WTC11 (cell line): ENCODE data around the gene OSGEPL1. TPM values are rescaled to one million over a fixed set of nuclear protein-coding genes. Genes with fewer than 3 reads are reported as not detected.

Source experiments
- ATAC-seq: fragments of 200-7000 bp; cut with Tn5 transposase; 2 replicates; pipeline ENCODE4 v1.10.0; 2021; ENCODE audit warnings: mild to moderate bottlenecking, moderate library complexity
- CTCF ChIA-PET: fragments of 300-600 bp; sonication (Branson Sonifier 250); formaldehyde crosslinking; loops from one replicate; lab custom pipeline; 2021; ENCODE audit warnings: antibody characterized with exemption; lab: Charles Lee
- POLR2A ChIA-PET: fragments of 350-600 bp; sonication (Branson Sonifier 250); formaldehyde crosslinking; loops from one replicate; lab custom pipeline; 2021; ENCODE audit warnings: antibody characterized with exemption; lab: Charles Lee
- DNase-seq: peaks from one replicate; pipeline ENCODE4 v3.0.0; 2021; ENCODE audit warnings: low spot score
- H3K27ac Mint-ChIP-seq: 2 replicates; pipeline ENCODE4 v1.8.0; 2021; ENCODE audit warnings: mixed read lengths
- H3K27me3 Mint-ChIP-seq: 2 replicates; pipeline ENCODE4 v1.8.0; 2021; ENCODE audit warnings: low read depth, mild to moderate bottlenecking, moderate library complexity, mixed read lengths
- H3K36me3 Mint-ChIP-seq: 2 replicates; pipeline ENCODE4 v1.8.0; 2021; ENCODE audit warnings: mixed read lengths
- H3K4me1 Mint-ChIP-seq: 2 replicates; pipeline ENCODE4 v1.8.0; 2022; ENCODE audit warnings: mixed read lengths
- H3K4me3 Mint-ChIP-seq: 2 replicates; pipeline ENCODE4 v1.8.0; 2021; ENCODE audit warnings: mild to moderate bottlenecking, moderate library complexity, mixed read lengths
- H3K9me3 Mint-ChIP-seq: 2 replicates; pipeline ENCODE4 v1.8.0; 2021; ENCODE audit warnings: mixed read lengths
- ATF1 ChIP-seq: sonication (generic); formaldehyde crosslinking; IDR thresholded peaks from 2 replicates; pipeline ENCODE4 v1.8.1; 2023; ENCODE audit warnings: mild to moderate bottlenecking, moderate library complexity, missing genetic modification reagents
- CREM ChIP-seq: sonication (generic); formaldehyde crosslinking; IDR thresholded peaks from 2 replicates; pipeline ENCODE4 v1.8.1; 2022; ENCODE audit warnings: mild to moderate bottlenecking, missing genetic modification reagents, moderate library complexity
- ELF4 ChIP-seq: sonication (generic); formaldehyde crosslinking; IDR thresholded peaks from 2 replicates; pipeline ENCODE4 v1.8.1; 2022; ENCODE audit warnings: low read depth, mild to moderate bottlenecking, moderate library complexity, missing genetic modification reagents
- EMX1 ChIP-seq: fragments of 250-450 bp; sonication (Bioruptor Pico); IDR thresholded peaks from 2 replicates; pipeline ENCODE4 v1.8.0; 2021; ENCODE audit warnings: mild to moderate bottlenecking
- ESRRA ChIP-seq: sonication (generic); formaldehyde crosslinking; IDR thresholded peaks from 2 replicates; pipeline ENCODE4 v1.8.1; 2022; ENCODE audit warnings: mild to moderate bottlenecking, missing genetic modification reagents, borderline replicate concordance
- ETV6 ChIP-seq: sonication (generic); formaldehyde crosslinking; IDR thresholded peaks from 2 replicates; pipeline ENCODE4 v1.8.1; 2022; ENCODE audit warnings: mild to moderate bottlenecking, missing genetic modification reagents
- IRF2 ChIP-seq: sonication (generic); formaldehyde crosslinking; IDR thresholded peaks from 2 replicates; pipeline ENCODE4 v1.8.0; 2022; ENCODE audit warnings: low read depth, missing genetic modification reagents, borderline replicate concordance
- KAT7 ChIP-seq: sonication (generic); formaldehyde crosslinking; IDR thresholded peaks from 2 replicates; pipeline ENCODE4 v1.8.1; 2023; ENCODE audit warnings: missing genetic modification reagents, mild to moderate bottlenecking, borderline replicate concordance
- MYBL2 ChIP-seq: sonication (generic); formaldehyde crosslinking; IDR thresholded peaks from 2 replicates; pipeline ENCODE4 v1.8.1; 2023; ENCODE audit warnings: mild to moderate bottlenecking, moderate library complexity, missing genetic modification reagents
- NFYB ChIP-seq: sonication (generic); formaldehyde crosslinking; conservative IDR thresholded peaks from 2 replicates; pipeline ENCODE4 v1.8.0; 2022; ENCODE audit warnings: low read depth, missing genetic modification reagents
- NR2C2 ChIP-seq: sonication (generic); formaldehyde crosslinking; IDR thresholded peaks from 2 replicates; pipeline ENCODE4 v1.8.0; 2022; ENCODE audit warnings: mild to moderate bottlenecking, missing genetic modification reagents
- RORB ChIP-seq: fragments of 250-450 bp; sonication (Bioruptor Pico); IDR thresholded peaks from 2 replicates; pipeline ENCODE4 v1.9.0; 2021; ENCODE audit warnings: mild to moderate bottlenecking
- SOX15 ChIP-seq: fragments of 250-450 bp; sonication (Bioruptor Pico); IDR thresholded peaks from 2 replicates; pipeline ENCODE4 v1.9.0; 2021; ENCODE audit warnings: mild to moderate bottlenecking
- SP1 ChIP-seq: sonication (generic); formaldehyde crosslinking; conservative IDR thresholded peaks from 2 replicates; pipeline ENCODE4 v1.8.1; 2022; ENCODE audit warnings: missing genetic modification reagents
- TCF7 ChIP-seq: sonication (generic); formaldehyde crosslinking; IDR thresholded peaks from 2 replicates; pipeline ENCODE4 v1.8.0; 2022; ENCODE audit warnings: mild to moderate bottlenecking, low read depth, missing genetic modification reagents, moderate library complexity
- TEAD4 ChIP-seq: sonication (generic); formaldehyde crosslinking; IDR thresholded peaks from 2 replicates; pipeline ENCODE4 v1.8.0; 2022; ENCODE audit warnings: mild to moderate bottlenecking, missing genetic modification reagents
- ZBTB21 ChIP-seq: sonication (generic); formaldehyde crosslinking; IDR thresholded peaks from 2 replicates; pipeline ENCODE4 v1.8.1; 2023; ENCODE audit warnings: mild to moderate bottlenecking, missing genetic modification reagents, borderline replicate concordance
- total RNA-seq: library from RNA; stranded (reverse); gene quantifications from 3 replicates; pipeline ENCODE4 v1.2.3, GENCODE V29; 2021
- TF ChIP-seq, protein P1 (sequence below): sonication (generic); formaldehyde crosslinking; conservative IDR thresholded peaks from 2 replicates; pipeline ENCODE4 v1.8.1; 2023; ENCODE audit warnings: mild to moderate bottlenecking, low read depth, missing genetic modification reagents, moderate library complexity
- TF ChIP-seq, protein P2 (sequence below): sonication (generic); formaldehyde crosslinking; IDR thresholded peaks from 2 replicates; pipeline ENCODE4 v1.8.1; 2022; ENCODE audit warnings: mild to moderate bottlenecking, missing genetic modification reagents, moderate library complexity, borderline replicate concordance
- TF ChIP-seq, protein P3 (sequence below): sonication (generic); formaldehyde crosslinking; conservative IDR thresholded peaks from 2 replicates; pipeline ENCODE4 v1.8.1; 2022; ENCODE audit warnings: mild to moderate bottlenecking, missing genetic modification reagents
- TF ChIP-seq, protein P4 (sequence below): sonication (generic); formaldehyde crosslinking; IDR thresholded peaks from 2 replicates; pipeline ENCODE4 v1.8.1; 2023; ENCODE audit warnings: mild to moderate bottlenecking, missing genetic modification reagents, moderate library complexity
- TF ChIP-seq, protein P5 (sequence below): sonication (generic); formaldehyde crosslinking; IDR thresholded peaks from 2 replicates; pipeline ENCODE4 v1.8.0; 2022; ENCODE audit warnings: mild to moderate bottlenecking, missing genetic modification reagents

Gene OSGEPL1
- total RNA-seq, 1 experiment from 2014 or later, result 15.2 TPM

DNA sequence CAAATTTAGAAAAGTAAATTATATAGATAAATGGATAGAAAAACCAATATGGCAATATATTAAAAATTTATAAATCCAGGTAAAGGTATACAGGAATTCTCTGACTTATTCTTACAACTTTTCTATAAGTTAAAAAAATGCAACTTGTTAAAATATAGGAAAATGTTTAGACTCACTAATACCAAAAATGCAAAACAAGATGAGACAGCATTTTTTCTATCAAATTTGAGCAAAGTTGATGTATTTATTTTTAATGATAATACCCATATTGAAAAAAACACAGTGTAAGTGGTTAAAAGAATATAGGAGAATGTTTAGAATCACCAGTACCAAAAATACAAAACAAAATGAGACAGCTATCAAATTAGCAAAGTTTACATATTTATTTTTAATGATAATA, 35.7 kb downstream of the OSGEPL1 start:
- no peaks in the 10 kb centered on the region for H3K9me3 Mint-ChIP-seq
- no peak overlapping the region for H3K27ac Mint-ChIP-seq
- H3K4me3 Mint-ChIP-seq, result no peak overlapping the region
- TF ChIP-seq, protein P1, sequence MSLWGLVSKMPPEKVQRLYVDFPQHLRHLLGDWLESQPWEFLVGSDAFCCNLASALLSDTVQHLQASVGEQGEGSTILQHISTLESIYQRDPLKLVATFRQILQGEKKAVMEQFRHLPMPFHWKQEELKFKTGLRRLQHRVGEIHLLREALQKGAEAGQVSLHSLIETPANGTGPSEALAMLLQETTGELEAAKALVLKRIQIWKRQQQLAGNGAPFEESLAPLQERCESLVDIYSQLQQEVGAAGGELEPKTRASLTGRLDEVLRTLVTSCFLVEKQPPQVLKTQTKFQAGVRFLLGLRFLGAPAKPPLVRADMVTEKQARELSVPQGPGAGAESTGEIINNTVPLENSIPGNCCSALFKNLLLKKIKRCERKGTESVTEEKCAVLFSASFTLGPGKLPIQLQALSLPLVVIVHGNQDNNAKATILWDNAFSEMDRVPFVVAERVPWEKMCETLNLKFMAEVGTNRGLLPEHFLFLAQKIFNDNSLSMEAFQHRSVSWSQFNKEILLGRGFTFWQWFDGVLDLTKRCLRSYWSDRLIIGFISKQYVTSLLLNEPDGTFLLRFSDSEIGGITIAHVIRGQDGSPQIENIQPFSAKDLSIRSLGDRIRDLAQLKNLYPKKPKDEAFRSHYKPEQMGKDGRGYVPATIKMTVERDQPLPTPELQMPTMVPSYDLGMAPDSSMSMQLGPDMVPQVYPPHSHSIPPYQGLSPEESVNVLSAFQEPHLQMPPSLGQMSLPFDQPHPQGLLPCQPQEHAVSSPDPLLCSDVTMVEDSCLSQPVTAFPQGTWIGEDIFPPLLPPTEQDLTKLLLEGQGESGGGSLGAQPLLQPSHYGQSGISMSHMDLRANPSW (CRISPR knock-in tag), result no peak
- TF ChIP-seq SOX15 (CRISPR knock-in tag) (no peak), ZBTB21 (CRISPR knock-in tag) (no peak), NFYB (CRISPR knock-in tag) (no peak), SP1 (CRISPR knock-in tag) (no peak)
- TF ChIP-seq, protein P2, sequence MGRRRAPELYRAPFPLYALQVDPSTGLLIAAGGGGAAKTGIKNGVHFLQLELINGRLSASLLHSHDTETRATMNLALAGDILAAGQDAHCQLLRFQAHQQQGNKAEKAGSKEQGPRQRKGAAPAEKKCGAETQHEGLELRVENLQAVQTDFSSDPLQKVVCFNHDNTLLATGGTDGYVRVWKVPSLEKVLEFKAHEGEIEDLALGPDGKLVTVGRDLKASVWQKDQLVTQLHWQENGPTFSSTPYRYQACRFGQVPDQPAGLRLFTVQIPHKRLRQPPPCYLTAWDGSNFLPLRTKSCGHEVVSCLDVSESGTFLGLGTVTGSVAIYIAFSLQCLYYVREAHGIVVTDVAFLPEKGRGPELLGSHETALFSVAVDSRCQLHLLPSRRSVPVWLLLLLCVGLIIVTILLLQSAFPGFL, result no peak
- DNase-seq (no peak), ATAC-seq (no peak)
- no peaks in the 10 kb centered on the region for H3K36me3 Mint-ChIP-seq
- H3K27me3 Mint-ChIP-seq, result no peaks in the 10 kb centered on the region
- ChIA-PET CTCF (interaction anchor here (0.7 kb wide), 1 partner anchor 314 kb away, joined by 3 read pairs; no protein-coding TSS in a partner anchor), POLR2A (no interaction called here)
- H3K4me1 Mint-ChIP-seq, result no peaks in the 10 kb centered on the region

DNA sequence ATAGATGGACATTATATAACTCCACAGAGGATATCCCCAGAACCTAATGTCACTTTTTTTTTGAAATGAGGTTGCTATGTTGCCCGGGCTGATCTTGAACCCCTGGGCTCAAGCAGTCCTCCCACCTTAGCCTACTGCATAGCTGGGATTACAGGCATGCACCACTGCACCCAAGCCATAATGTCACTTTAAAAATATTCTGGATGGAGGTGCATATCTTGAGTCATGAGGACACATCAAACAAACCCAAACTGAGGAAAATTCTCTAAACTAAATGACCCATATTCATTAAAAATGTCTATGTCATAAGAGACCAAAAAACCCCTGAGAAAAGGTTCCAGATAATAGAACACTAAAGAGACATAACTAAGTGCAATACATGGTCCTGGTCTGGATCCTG, 36.3 kb downstream of the OSGEPL1 start:
- no peaks in the 10 kb centered on the region for H3K4me1 Mint-ChIP-seq

DNA sequence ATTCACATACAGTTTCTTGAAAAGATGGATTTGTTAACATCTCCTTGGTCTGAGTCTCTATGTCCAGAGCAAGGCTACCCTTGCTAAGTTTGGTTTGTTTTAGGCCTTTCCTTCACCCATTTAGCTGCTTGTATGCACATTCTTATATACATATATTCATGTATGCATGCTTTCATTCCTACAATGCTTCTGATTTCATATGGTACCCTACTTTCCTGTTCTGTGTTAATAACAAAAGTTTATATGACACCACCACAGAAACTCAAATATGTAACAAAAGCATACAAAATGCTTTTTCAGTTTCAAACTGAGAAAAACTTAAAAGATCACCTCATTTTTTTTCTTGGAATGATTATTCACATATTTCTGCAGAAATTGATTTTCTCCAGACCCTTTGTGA, 39.4 kb downstream of the OSGEPL1 start:
- Mint-ChIP-seq H3K4me3 (no peak overlapping the region), H3K36me3 (no peaks in the 10 kb centered on the region), H3K27ac (no peak overlapping the region), H3K9me3 (peaks cover 2% of the 10 kb centered on the region; the same call in 1 of the 2 replicates), H3K27me3 (no peaks in the 10 kb centered on the region), H3K4me1 (no peaks in the 10 kb centered on the region)
- ChIA-PET CTCF (no interaction called here), POLR2A (interaction anchor here (0.5 kb wide), 1 partner anchor 1565 kb away, joined by 3 read pairs; no protein-coding TSS in a partner anchor)
- DNase-seq, result no peak
- ATAC-seq, result no peak
- TF ChIP-seq, protein P3, sequence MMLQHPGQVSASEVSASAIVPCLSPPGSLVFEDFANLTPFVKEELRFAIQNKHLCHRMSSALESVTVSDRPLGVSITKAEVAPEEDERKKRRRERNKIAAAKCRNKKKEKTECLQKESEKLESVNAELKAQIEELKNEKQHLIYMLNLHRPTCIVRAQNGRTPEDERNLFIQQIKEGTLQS, result no peak
- TF ChIP-seq TCF7 (CRISPR knock-in tag), result no peak
- no peak for TF ChIP-seq SOX15 (CRISPR knock-in tag)
- TF ChIP-seq CREM (CRISPR knock-in tag), result no peak
- TF ChIP-seq NR2C2 (CRISPR knock-in tag), result no peak
- no peak for TF ChIP-seq ELF4 (CRISPR knock-in tag)
- no peak for TF ChIP-seq IRF2 (CRISPR knock-in tag)
- TF ChIP-seq, protein P4, sequence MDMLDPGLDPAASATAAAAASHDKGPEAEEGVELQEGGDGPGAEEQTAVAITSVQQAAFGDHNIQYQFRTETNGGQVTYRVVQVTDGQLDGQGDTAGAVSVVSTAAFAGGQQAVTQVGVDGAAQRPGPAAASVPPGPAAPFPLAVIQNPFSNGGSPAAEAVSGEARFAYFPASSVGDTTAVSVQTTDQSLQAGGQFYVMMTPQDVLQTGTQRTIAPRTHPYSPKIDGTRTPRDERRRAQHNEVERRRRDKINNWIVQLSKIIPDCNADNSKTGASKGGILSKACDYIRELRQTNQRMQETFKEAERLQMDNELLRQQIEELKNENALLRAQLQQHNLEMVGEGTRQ (CRISPR knock-in tag), result no peak
- no peak for TF ChIP-seq ATF1 (CRISPR knock-in tag)
- TF ChIP-seq, protein P5, sequence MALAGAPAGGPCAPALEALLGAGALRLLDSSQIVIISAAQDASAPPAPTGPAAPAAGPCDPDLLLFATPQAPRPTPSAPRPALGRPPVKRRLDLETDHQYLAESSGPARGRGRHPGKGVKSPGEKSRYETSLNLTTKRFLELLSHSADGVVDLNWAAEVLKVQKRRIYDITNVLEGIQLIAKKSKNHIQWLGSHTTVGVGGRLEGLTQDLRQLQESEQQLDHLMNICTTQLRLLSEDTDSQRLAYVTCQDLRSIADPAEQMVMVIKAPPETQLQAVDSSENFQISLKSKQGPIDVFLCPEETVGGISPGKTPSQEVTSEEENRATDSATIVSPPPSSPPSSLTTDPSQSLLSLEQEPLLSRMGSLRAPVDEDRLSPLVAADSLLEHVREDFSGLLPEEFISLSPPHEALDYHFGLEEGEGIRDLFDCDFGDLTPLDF (CRISPR knock-in tag), result no peak
- no peak for TF ChIP-seq RORB (CRISPR knock-in tag)
- TF ChIP-seq SP1 (CRISPR knock-in tag), result no peak
- no peak for TF ChIP-seq ETV6 (CRISPR knock-in tag)
- no peak for TF ChIP-seq TEAD4 (CRISPR knock-in tag)
- no peak for TF ChIP-seq EMX1 (CRISPR knock-in tag)
- TF ChIP-seq KAT7 (CRISPR knock-in tag), result no peak
- no peak for TF ChIP-seq ESRRA (CRISPR knock-in tag)

More for the DNA sequence above, 36.3 kb downstream of the OSGEPL1 start:
- no peaks in the 10 kb centered on the region for H3K27me3 Mint-ChIP-seq
- ATAC-seq, result no peak
- no peaks in the 10 kb centered on the region for H3K36me3 Mint-ChIP-seq
- H3K27ac Mint-ChIP-seq, result no peak overlapping the region
- ChIA-PET CTCF (no interaction called here), POLR2A (no interaction called here)
- no peak for DNase-seq
- H3K4me3 Mint-ChIP-seq, result no peak overlapping the region
- no peaks in the 10 kb centered on the region for H3K9me3 Mint-ChIP-seq
- TF ChIP-seq MYBL2, result no peak
- TF ChIP-seq, all 79 proteins: peak for 0
